GM23248 (cell line): ENCODE results near the gene STAP2.

ENCODE experiments used
- EZH2 ChIP-seq: fragments of 200-600 bp; sonication (generic); IDR thresholded peaks from 2 replicates; pipeline ENCODE4 v1.6.1; 2018; ENCODE audit warnings: antibody characterized with exemption, mild to moderate bottlenecking; ENCODE audit not compliant: insufficient read depth, poor library complexity, severe bottlenecking
- EZH2phosphoT487 ChIP-seq: fragments of 200-600 bp; sonication (generic); IDR thresholded peaks from 2 replicates; pipeline ENCODE4 v1.6.1; 2018; ENCODE audit warnings: antibody characterized with exemption, moderate library complexity, mild to moderate bottlenecking, low read depth; ENCODE audit not compliant: insufficient read depth

DNA sequence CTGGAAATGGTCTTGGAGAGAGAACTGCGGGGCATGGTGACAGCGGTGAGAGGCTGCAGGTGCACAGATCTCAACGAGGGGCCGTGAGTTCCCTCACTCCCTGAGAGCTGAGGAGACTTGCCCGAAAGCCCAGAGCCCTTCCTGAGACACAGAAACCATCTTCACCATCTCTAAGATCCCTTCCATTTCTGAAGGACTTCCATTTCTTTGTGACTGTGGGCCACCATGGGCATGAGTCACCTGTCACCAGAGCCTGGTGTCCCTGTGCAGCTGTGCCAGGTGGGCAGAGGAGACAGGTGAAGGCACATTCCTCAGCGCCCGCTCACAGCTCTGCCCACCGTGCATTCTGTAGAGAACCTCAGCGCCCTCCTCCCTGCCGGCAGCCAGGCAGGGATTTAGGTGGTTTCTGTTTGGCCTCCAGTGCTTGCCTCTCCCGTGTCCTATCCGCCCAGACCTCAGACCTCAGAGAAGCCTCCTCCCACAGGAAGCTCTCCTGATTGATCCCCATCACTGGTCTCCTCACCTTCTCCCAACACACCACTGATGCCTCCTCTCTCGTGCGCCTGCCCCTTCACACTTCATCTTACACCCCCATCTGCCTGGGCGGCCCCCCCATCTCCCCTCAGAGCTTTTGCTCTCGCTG is 37.5 kb upstream of the STAP2 start:
- no peak for TF ChIP-seq EZH2
- TF ChIP-seq EZH2phosphoT487 = no peak
